ENCODE measurements around the gene GDF7. TPM values are rescaled to one million over a fixed set of nuclear protein-coding genes. Genes with fewer than 3 reads are reported as not detected.

Gene GDF7
- total RNA-seq, 4 donors from 2014 or later = 0.26 to 1.9 (median 0.78) TPM

DNA sequence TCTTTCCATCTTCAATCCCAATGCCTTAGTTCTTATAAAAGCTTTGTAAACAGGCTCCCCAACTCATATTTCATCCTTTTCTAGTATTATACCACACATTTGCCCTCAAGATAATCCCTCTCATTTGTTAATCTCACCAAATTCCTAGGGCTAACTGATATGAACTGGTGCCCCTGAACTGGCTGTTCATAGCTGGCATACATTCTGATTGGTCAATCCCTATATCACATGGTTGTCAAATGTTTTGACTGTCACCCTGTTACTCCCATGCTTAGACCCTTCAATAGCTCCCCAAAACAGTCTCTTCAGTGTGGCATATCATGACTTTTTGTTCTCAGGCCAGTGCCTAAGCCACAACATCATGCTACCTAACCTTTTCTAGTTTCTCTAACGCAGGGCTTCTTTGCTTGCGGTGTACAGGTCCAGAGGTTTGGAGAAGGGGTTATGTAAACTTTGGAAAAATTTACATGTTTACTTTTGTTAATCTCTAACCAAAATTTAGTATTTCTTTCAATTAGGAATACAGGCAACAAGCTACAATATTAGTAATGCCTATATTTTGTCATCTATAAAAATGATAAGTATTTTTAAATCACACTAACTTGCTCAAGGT, 30.5 kb downstream of the GDF7 start:
- H3K4me3 ChIP-seq = no peak overlapping the region
- intact Hi-C loops (cut with DNase I) = no loop called here
- H3K27me3 ChIP-seq = no peaks in the 10 kb centered on the region
- DNase-seq = no peak
- TF ChIP-seq, protein P1, sequence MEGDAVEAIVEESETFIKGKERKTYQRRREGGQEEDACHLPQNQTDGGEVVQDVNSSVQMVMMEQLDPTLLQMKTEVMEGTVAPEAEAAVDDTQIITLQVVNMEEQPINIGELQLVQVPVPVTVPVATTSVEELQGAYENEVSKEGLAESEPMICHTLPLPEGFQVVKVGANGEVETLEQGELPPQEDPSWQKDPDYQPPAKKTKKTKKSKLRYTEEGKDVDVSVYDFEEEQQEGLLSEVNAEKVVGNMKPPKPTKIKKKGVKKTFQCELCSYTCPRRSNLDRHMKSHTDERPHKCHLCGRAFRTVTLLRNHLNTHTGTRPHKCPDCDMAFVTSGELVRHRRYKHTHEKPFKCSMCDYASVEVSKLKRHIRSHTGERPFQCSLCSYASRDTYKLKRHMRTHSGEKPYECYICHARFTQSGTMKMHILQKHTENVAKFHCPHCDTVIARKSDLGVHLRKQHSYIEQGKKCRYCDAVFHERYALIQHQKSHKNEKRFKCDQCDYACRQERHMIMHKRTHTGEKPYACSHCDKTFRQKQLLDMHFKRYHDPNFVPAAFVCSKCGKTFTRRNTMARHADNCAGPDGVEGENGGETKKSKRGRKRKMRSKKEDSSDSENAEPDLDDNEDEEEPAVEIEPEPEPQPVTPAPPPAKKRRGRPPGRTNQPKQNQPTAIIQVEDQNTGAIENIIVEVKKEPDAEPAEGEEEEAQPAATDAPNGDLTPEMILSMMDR (IDR thresholded peaks at IDR 0.05) = no peak
- no peak for TF ChIP-seq POLR2A (IDR thresholded peaks at IDR 0.05)
- peaks cover 0 to 59% (median 0%) of the 10 kb centered on the region in 3 donors for H3K36me3 ChIP-seq
- no peak overlapping the region for H3K27ac ChIP-seq
- H3K4me1 ChIP-seq = no peaks in the 10 kb centered on the region
- 97% methylated on average over 2 of the region's 2 CpGs for WGBS, 2 donors
- no peaks in the 10 kb centered on the region for H3K9me3 ChIP-seq

DNA sequence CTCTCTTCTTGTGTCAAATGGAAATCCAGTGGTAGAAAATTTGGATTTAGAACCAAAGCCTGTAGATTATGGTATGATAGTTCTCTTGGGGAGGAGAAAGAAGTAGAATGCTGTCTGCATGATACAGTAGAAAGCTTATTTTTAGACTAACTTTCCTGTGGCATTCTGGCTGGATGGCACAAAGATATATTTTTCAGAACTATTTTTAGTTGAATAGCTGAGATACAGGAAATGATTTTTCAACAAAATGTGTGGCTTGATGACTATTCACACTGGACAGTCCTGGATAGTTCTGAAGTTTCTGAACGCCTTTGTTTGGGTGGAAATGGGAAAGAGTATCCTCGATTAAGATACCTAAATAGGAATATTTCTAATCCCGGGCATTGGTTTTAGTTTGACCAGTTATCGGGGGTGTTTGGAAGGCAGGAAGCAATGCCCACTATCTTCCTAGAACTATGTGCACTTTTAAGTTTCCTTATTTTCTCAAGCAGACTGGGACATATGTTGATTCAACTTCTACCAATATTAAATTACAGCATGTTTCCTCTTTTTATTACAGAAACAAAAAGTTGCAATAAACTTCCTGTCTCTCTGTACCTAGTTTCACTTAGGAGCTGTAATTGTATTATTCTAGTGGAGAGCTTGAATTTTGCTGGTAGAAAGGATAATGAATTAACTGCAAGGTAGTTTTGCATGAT, 32.1 kb downstream of the GDF7 start:
- peaks cover 0 to 45% (median 0%) of the 10 kb centered on the region in 3 donors for H3K36me3 ChIP-seq
- no peak for DNase-seq
- no peaks in the 10 kb centered on the region for H3K9me3 ChIP-seq
- 52 to 71% methylated on average over 4 of the region's 4 CpGs for WGBS, 2 donors
- no peak overlapping the region for H3K4me3 ChIP-seq
- H3K27ac ChIP-seq = no peak overlapping the region
- no peaks in the 10 kb centered on the region for H3K4me1 ChIP-seq
- intact Hi-C loops (cut with DNase I) = no loop called here
- TF ChIP-seq POLR2A (IDR thresholded peaks at IDR 0.05) = no peak
- TF ChIP-seq, protein P1 (IDR thresholded peaks at IDR 0.05) = no peak
- no peaks in the 10 kb centered on the region for H3K27me3 ChIP-seq

DNA sequence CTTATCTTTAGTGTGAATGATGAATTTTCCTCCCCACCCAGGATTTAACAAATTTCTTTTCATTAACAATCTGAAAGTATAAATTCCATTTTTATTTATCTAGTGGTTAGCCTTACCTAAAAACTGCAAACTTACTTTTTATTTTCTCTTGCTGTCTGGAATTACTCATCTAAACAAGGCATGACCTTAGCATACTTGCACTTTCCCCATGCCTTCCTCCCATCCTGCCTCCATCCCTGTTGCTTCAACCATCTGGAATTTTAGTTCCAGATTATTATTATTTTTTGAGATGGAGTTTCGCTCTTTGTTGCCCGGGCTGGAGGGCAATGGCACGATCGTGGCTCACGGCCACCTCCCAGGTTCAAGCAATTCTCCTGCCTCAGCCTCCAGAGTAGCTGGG, 35.6 kb downstream of the GDF7 start:
- Histone ChIP-seq H3K9me3 (no peaks in the 10 kb centered on the region), H3K36me3 (peaks cover 0 to 24% (median 0%) of the 10 kb centered on the region in 3 donors), H3K27ac (no peak overlapping the region), H3K4me1 (no peaks in the 10 kb centered on the region), H3K4me3 (no peak overlapping the region), H3K27me3 (no peaks in the 10 kb centered on the region)
- TF ChIP-seq, protein P1 (IDR thresholded peaks at IDR 0.05) = no peak
- no peak for TF ChIP-seq POLR2A (IDR thresholded peaks at IDR 0.05)
- no peak for DNase-seq
- WGBS, 2 donors = 90 to 100% methylated on average over 5 of the region's 5 CpGs
- intact Hi-C loops (cut with DNase I) = no loop called here

DNA sequence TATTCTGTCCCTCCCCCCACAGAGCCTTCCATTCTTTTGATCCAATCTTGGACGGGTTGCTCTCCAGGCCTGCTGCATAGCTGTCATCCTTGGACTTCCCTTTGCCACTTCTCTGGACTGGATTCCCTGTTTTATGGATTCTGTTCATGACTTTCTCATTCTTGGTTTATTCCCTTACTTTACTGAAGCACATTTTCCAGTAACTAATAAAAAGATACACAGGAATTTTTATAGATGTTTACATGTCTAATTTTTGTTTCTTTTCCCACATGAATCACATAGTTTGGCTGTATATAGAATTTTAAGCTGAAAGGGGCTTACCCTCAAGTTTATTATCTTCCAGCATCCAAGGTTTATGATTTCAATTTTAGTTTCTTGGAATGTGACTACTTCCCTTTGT, 37.9 kb downstream of the GDF7 start:
- WGBS, 2 donors = 52 to 84% methylated on average over 1 of the region's 1 CpG
- Histone ChIP-seq H3K36me3 (peaks cover 0 to 17% (median 0%) of the 10 kb centered on the region in 3 donors), H3K9me3 (no peaks in the 10 kb centered on the region), H3K4me3 (no peak overlapping the region), H3K27ac (no peak overlapping the region), H3K27me3 (no peaks in the 10 kb centered on the region), H3K4me1 (no peaks in the 10 kb centered on the region)
- TF ChIP-seq, protein P1 (IDR thresholded peaks at IDR 0.05) = no peak
- TF ChIP-seq POLR2A (IDR thresholded peaks at IDR 0.05) = no peak
- intact Hi-C loops (cut with DNase I) = no loop called here
- DNase-seq = no peak

DNA sequence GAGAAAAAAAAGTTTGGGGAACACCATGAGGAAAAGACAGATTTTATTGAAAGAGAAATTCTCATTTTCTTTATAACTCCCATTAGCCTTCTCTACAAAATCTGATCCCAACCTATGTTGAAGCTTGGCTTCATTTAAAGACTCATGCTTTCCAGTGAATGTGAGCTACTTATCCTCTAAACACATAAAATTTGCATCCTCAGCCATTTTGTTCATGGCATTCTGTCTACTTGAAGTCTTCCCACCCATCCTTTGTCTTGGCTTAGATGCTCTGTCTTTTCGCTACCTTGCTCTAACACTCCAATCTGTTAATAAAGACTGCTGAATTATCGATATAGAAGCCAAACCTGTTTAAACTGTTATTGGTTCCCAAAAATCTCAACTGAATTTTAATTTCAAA, 39.3 kb downstream of the GDF7 start:
- intact Hi-C loops (cut with DNase I) = no loop called here
- H3K9me3 ChIP-seq = no peaks in the 10 kb centered on the region
- H3K4me3 ChIP-seq = no peak overlapping the region
- H3K4me1 ChIP-seq = no peaks in the 10 kb centered on the region
- 100% methylated on average over 2 of the region's 2 CpGs for WGBS, 2 donors
- H3K27me3 ChIP-seq = no peaks in the 10 kb centered on the region
- H3K27ac ChIP-seq = no peak overlapping the region
- TF ChIP-seq POLR2A (IDR thresholded peaks at IDR 0.05) = no peak
- TF ChIP-seq, protein P1 (IDR thresholded peaks at IDR 0.05) = no peak
- peaks cover 0 to 4% (median 0%) of the 10 kb centered on the region in 3 donors for H3K36me3 ChIP-seq
- DNase-seq = no peak
